ENCODE measurements around the gene TPCN1.

DNA sequence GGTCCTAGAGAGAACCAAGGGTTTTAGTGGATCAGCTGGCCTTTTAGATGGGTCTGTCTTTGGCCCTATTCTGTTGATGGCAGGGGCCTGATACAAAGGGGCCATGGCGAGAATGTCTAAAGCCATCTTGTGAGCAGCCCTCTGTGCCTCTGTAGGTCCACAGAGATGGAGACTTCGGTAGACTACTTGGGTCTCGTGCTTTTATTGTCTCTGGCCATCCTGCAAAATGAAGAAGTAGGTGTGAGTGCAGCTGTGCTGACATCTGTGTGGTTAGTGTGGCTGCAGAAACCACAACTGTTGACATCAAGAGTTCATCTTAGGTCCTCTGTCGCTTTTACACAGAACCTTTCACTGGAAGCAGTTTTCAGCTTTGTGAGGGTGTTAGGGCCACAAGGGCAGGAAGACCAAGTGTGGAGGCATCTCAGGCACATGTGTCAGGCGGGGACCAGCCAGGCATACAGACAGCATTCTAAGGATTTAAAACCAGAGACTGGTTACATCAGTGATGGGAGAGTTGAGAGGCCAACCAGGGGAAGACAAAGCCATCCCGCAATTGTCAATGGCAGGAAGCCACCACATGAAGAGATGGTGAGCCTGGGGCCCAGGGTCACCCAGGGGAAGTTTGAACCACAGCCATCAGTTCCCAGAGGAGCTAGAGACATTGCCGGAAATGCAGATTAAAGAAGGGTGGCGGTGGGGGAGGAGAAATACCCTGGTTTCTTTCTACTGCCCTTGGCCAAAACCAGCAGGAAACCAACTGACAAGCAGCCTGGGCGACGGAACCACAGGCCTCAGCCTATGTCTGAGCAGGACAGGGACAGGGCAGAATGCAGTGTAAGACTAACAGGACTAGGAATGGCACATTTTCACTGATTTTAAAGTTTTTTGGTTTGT lies 13.0 kb upstream of the TPCN1 start:
- TF ChIP-seq CTCF (tag by site-specific recombination; IDR thresholded peaks at IDR 0.05) (no peak), PRDM1 (tag by site-specific recombination; IDR thresholded peaks at IDR 0.05) (no peak), PBX3 (CRISPR knock-in tag; IDR thresholded peaks at IDR 0.05) (no peak), ZNF529 (tag by site-specific recombination; IDR thresholded peaks at IDR 0.05; ENCODE audit: insufficient replicate concordance) (no peak), ZNF175 (tag by site-specific recombination; IDR thresholded peaks at IDR 0.05) (no peak), ZBTB44 (tag by site-specific recombination; IDR thresholded peaks at IDR 0.05) (no peak), ZNF571 (tag by site-specific recombination; IDR thresholded peaks at IDR 0.05) (no peak), ZBTB26 (tag by site-specific recombination; optimal IDR thresholded peaks at IDR 0.05) (no peak), ZNF394 (tag by site-specific recombination; IDR thresholded peaks at IDR 0.05; ENCODE audit: borderline replicate concordance) (no peak), ZSCAN30 (tag by site-specific recombination; IDR thresholded peaks at IDR 0.05) (no peak), ZNF558 (tag by site-specific recombination; IDR thresholded peaks at IDR 0.05) (no peak), ZBTB20 (tag by site-specific recombination; IDR thresholded peaks at IDR 0.05) (no peak)
- TF ChIP-seq, protein P1, sequence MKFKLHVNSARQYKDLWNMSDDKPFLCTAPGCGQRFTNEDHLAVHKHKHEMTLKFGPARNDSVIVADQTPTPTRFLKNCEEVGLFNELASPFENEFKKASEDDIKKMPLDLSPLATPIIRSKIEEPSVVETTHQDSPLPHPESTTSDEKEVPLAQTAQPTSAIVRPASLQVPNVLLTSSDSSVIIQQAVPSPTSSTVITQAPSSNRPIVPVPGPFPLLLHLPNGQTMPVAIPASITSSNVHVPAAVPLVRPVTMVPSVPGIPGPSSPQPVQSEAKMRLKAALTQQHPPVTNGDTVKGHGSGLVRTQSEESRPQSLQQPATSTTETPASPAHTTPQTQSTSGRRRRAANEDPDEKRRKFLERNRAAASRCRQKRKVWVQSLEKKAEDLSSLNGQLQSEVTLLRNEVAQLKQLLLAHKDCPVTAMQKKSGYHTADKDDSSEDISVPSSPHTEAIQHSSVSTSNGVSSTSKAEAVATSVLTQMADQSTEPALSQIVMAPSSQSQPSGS (tag by site-specific recombination; IDR thresholded peaks at IDR 0.05; ENCODE audit: low read depth), result no peak

All from HEK293 (cell line).